Testis (tissue), 2 donors: ENCODE results near the gene SLC35G2.

Source experiments
- CTCF ChIP-seq, 3 experiments: fragments of 450-650 bp in 2 of 3; fragments of 200-600 bp in 1 of 3; sonication (generic) in 1 of 3; IDR thresholded peaks; one replicate each; pipeline ENCODE4 v1.5.1; 2016 to 2019; ENCODE audit warnings: antibody characterized with exemption in 3 of 3, mild to moderate bottlenecking in 2 of 3, moderate library complexity in 1 of 3
- POLR2A ChIP-seq: fragments of 450-650 bp; IDR thresholded peaks from one replicate; pipeline ENCODE4 v1.6.1; 2017; ENCODE audit warnings: antibody characterized with exemption, mild to moderate bottlenecking, moderate library complexity

GRCh38 chr3:136856665-136857064 lies 37.7 kb downstream of the SLC35G2 start:
- no peak for TF ChIP-seq CTCF (IDR thresholded peaks at IDR 0.05)
- TF ChIP-seq POLR2A = no peak
